ENCODE results near the gene PAFAH1B1. TPM values are rescaled to one million over a fixed set of nuclear protein-coding genes. Genes with fewer than 3 reads are reported as not detected.

PAFAH1B1 gene
- total and polyA plus RNA-seq, 2 donors (not counting 3 experiments of a cell fraction or from before 2014, with no cell fraction given), result 46.5 to 158 TPM

DNA sequence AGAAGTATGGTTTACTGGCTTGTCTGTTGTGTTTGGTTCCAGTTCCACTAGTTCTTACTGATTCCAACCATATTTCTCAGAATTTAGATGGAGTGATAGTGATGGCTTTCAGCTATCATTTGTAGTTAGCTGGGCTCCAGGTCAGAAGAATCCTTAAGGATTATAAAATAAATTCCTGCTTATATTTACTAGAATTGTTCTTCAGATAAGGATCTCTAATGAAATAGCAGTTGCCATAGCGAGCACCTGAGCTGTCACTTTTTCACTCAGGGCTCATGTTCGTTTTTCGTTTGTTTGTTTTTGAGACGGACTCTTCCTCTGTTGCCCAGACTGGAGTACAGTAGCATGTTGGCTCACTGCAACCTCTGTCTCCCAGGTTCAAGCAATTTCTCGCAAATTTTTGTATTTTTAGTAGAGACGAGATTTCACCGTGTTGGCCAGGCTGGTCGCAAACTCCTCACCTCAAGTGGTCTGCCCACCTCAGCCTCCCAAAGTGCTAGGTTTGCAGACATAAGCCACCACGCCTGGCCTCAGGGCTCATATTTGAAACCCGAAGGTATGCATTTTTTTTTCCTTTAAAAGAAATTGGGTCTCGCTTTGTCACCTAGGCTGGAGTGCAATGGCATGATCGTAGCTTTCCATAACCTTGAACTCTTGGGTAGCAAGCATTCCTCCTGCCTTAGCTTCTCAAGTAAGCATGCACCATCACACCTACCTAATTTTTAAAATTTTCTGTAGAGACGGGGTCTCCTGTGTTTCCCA is 42.9 kb downstream of the PAFAH1B1 start:
- Histone ChIP-seq H3K36me3 (ENCODE audit: control insufficient read depth in 2 of 2, extremely low read depth in 1 of 2, insufficient read depth in 2 of 2, low read length in 2 of 2) (no peaks in the 10 kb centered on the region), H3K4me1 (ENCODE audit: control insufficient read depth, extremely low read depth, insufficient read depth, low read length) (no peaks in the 10 kb centered on the region), H3K27ac (ENCODE audit: insufficient read depth, low read depth, low read length) (no peak overlapping the region), H3K4me2 (ENCODE audit: insufficient read depth, low read length) (no peak overlapping the region), H3K9me1 (replicated peaks; ENCODE audit: control insufficient read depth, extremely low read depth, insufficient read depth, low read length) (no peaks in the 10 kb centered on the region), H3K4me3 (replicated peaks in 1 of 3; ENCODE audit: insufficient read depth in 1 of 3, low read depth in 1 of 3, low read length in 3 of 3) (no peak overlapping the region), H4K20me1 (replicated peaks; ENCODE audit: control insufficient read depth, extremely low read depth, insufficient read depth, low read length) (peaks cover 18% of the 10 kb centered on the region), H3K27me3 (ENCODE audit: control insufficient read depth in 2 of 2, insufficient read depth in 2 of 2, low read length in 2 of 2) (no peaks in the 10 kb centered on the region), H3K79me2 (ENCODE audit: control insufficient read depth, insufficient read depth, low read length) (peaks cover 88% of the 10 kb centered on the region), H3K9me3 (replicated peaks; ENCODE audit: control insufficient read depth, insufficient read depth, low read length) (no peaks in the 10 kb centered on the region), H3K9ac (replicated peaks; ENCODE audit: extremely low read depth, insufficient read depth, low read length) (no peak overlapping the region), H2AFZ (ENCODE audit: low read depth, low read length) (no peak overlapping the region)
- dilution Hi-C loops (cut with MboI; ENCODE audit: extremely low pct_ligation_motif_present, low sequenced_read_pairs), result no loop called here
- ChIA-PET POLR2A (interaction anchor here (0.6 kb wide), 1 partner anchor 14 kb away, joined by 4 read pairs; no protein-coding TSS in a partner anchor), CTCF (no interaction called here)
- TF ChIP-seq GATA2 (IDR thresholded peaks at IDR 0.05; ENCODE audit: insufficient read depth, insufficient read length, low read depth, low read length), result no peak
- TF ChIP-seq FOS (IDR thresholded peaks at IDR 0.05; ENCODE audit: borderline replicate concordance, insufficient read depth, low read length), result no peak
- TF ChIP-seq EZH2 (IDR thresholded peaks at IDR 0.05; ENCODE audit: borderline replicate concordance, low read depth, low read length, severe bottlenecking), result no peak
- no peak for TF ChIP-seq CTCF (IDR thresholded peaks at IDR 0.05; ENCODE audit: extremely low read depth in 1 of 2, insufficient read depth in 1 of 2, low read depth in 1 of 2, low read length in 2 of 2)
- no peak for TF ChIP-seq POLR2A (IDR thresholded peaks at IDR 0.05; ENCODE audit: low read depth, low read length)
- TF ChIP-seq MYC (IDR thresholded peaks at IDR 0.05; ENCODE audit: low read depth, low read length), result no peak
- TF ChIP-seq JUN (IDR thresholded peaks at IDR 0.05; ENCODE audit: borderline replicate concordance, insufficient read depth, insufficient read length, low read depth), result no peak
- TF ChIP-seq, protein P1, sequence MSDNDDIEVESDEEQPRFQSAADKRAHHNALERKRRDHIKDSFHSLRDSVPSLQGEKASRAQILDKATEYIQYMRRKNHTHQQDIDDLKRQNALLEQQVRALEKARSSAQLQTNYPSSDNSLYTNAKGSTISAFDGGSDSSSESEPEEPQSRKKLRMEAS (IDR thresholded peaks at IDR 0.05; ENCODE audit: insufficient read depth, insufficient read length), result no peak
- no peak for TF ChIP-seq POLR2AphosphoS5 (IDR thresholded peaks at IDR 0.05; ENCODE audit: insufficient read depth, low read depth, low read length)
- intact Hi-C loops (cut with micrococcal nuclease), result no loop called here
- no TSS peak for BruUV-seq (replicated peaks)
- DNase-seq (ENCODE audit: low read depth, low spot score) (no peak), FAIRE-seq (no peak)
